GM12891 (cell line): ENCODE results near the gene OSBPL1A.
"Not testable (repeated sequence)": the region's sequence is repeated elsewhere in the genome, so short reads cannot be mapped to it uniquely, and the experiment has no call there.

ENCODE experiments used
- PAX5 ChIP-seq: IDR thresholded peaks from 2 replicates; pipeline ENCODE4 v1.6.1; 2011; ENCODE audit warnings: low read length, moderate library complexity, mild to moderate bottlenecking; ENCODE audit not compliant: insufficient read depth, severe bottlenecking
- POLR2A ChIP-seq: IDR thresholded peaks from 2 replicates; pipeline ENCODE4 v1.6.1; 2011; ENCODE audit warnings: low read depth, low read length, control low read depth
- POLR2AphosphoS5 ChIP-seq: IDR thresholded peaks from 2 replicates; pipeline ENCODE4 v1.6.1; 2011; ENCODE audit warnings: low read depth, low read length, control low read depth
- TAF1 ChIP-seq: IDR thresholded peaks from 2 replicates; pipeline ENCODE4 v1.6.1; 2011; ENCODE audit warnings: low read depth, low read length, control low read depth

GRCh38 chr18:24376531-24376930 is 21.1 kb downstream of the OSBPL1A start:
- not testable (repeated sequence) for TF ChIP-seq POLR2A, TAF1, PAX5, POLR2AphosphoS5
